ENCODE results near the gene NDUFS4. TPM values are rescaled to one million over a fixed set of nuclear protein-coding genes. Genes with fewer than 3 reads are reported as not detected.
A peak's percentile ranks its signal among the peaks of the same experiment; 100 is the strongest.
"Not testable (repeated sequence)": the region's sequence is repeated elsewhere in the genome, so short reads cannot be mapped to it uniquely, and the experiment has no call there.

The NDUFS4 gene
- total and polyA plus RNA-seq, 3 donors from 2014 or later, result 63.9 to 98.9 (median 78.9) TPM

- TF ChIP-seq POLR2A (IDR thresholded peaks at IDR 0.05) (no peak), CTCF (IDR thresholded peaks at IDR 0.05) (no peak)
- Histone ChIP-seq H3K36me3 (ENCODE audit: low read depth, missing control alignments) (no peaks in the 10 kb centered on the region), H3K4me3 (no peak overlapping the region), H3K9me3 (no peaks in the 10 kb centered on the region), H3K4me1 (no peaks in the 10 kb centered on the region), H3K27ac (no peak overlapping the region), H3K27me3 (no peaks in the 10 kb centered on the region)
- intact Hi-C loops (cut with DNase I; ENCODE audit: low total_unique reads), result no loop called here
- WGBS, 2 donors, result 87% methylated on average over 1 of the region's 1 CpG
- DNase-seq, result no peak
These were observed 22.7 kb upstream of the NDUFS4 start for GRCh38 chr5:53537711-53538110.

GRCh38 chr5:53540739-53541138, 19.7 kb upstream of the NDUFS4 start:
- H3K4me1 ChIP-seq; H3K9me3 ChIP-seq; intact Hi-C loops (cut with DNase I; ENCODE audit: low total_unique reads); H3K27ac ChIP-seq; H3K27me3 ChIP-seq; H3K4me3 ChIP-seq; H3K36me3 ChIP-seq (ENCODE audit: low read depth, missing control alignments): not testable (repeated sequence)
- DNase-seq, result peak; percentile 61
- 70 to 79% methylated on average over 7 of the region's 7 CpGs for WGBS, 2 donors

GRCh38 chr5:53541859-53542258, 18.6 kb upstream of the NDUFS4 start:
- TF ChIP-seq CTCF (IDR thresholded peaks at IDR 0.05), result no peak
- no peak for TF ChIP-seq POLR2A (IDR thresholded peaks at IDR 0.05)
- no peak for DNase-seq
- no peak overlapping the region for H3K27ac ChIP-seq
- intact Hi-C loops (cut with DNase I; ENCODE audit: low total_unique reads), result no loop called here
- no peaks in the 10 kb centered on the region for H3K4me1 ChIP-seq
- H3K9me3 ChIP-seq, result no peaks in the 10 kb centered on the region
- H3K27me3 ChIP-seq, result no peaks in the 10 kb centered on the region
- H3K36me3 ChIP-seq (ENCODE audit: low read depth, missing control alignments), result no peaks in the 10 kb centered on the region
- WGBS, 2 donors, result 91 to 92% methylated on average over 2 of the region's 2 CpGs
- no peak overlapping the region for H3K4me3 ChIP-seq

GRCh38 chr5:53542926-53543325, 17.5 kb upstream of the NDUFS4 start:
- no peak for DNase-seq
- Histone ChIP-seq H3K9me3 (no peaks in the 10 kb centered on the region), H3K4me3 (no peak overlapping the region), H3K27me3 (no peaks in the 10 kb centered on the region), H3K4me1 (no peaks in the 10 kb centered on the region), H3K27ac (no peak overlapping the region), H3K36me3 (ENCODE audit: low read depth, missing control alignments) (no peaks in the 10 kb centered on the region)
- TF ChIP-seq CTCF (IDR thresholded peaks at IDR 0.05), result no peak
- no peak for TF ChIP-seq POLR2A (IDR thresholded peaks at IDR 0.05)
- WGBS, 2 donors, result 51 to 66% methylated on average over 2 of the region's 2 CpGs
- intact Hi-C loops (cut with DNase I; ENCODE audit: low total_unique reads), result no loop called here

- 37 to 56% methylated on average over 2 of the region's 2 CpGs for WGBS, 2 donors
- intact Hi-C loops (cut with DNase I; ENCODE audit: low total_unique reads), result no loop called here
- TF ChIP-seq CTCF (IDR thresholded peaks at IDR 0.05) (no peak), POLR2A (IDR thresholded peaks at IDR 0.05) (no peak)
- Histone ChIP-seq H3K27me3 (no peaks in the 10 kb centered on the region), H3K36me3 (ENCODE audit: low read depth, missing control alignments) (no peaks in the 10 kb centered on the region), H3K9me3 (no peaks in the 10 kb centered on the region), H3K4me3 (no peak overlapping the region), H3K4me1 (no peaks in the 10 kb centered on the region), H3K27ac (no peak overlapping the region)
- DNase-seq, result no peak
These were observed 17.0 kb upstream of the NDUFS4 start for GRCh38 chr5:53543401-53543800.

All from testis (tissue), 3 donors.